Measurements from ENCODE around the gene CCL19. TPM values are rescaled to one million over a fixed set of nuclear protein-coding genes. Genes with fewer than 3 reads are reported as not detected.

The CCL19 gene
- total RNA-seq, 1 donor from 2014 or later: 0.70 TPM

DNA sequence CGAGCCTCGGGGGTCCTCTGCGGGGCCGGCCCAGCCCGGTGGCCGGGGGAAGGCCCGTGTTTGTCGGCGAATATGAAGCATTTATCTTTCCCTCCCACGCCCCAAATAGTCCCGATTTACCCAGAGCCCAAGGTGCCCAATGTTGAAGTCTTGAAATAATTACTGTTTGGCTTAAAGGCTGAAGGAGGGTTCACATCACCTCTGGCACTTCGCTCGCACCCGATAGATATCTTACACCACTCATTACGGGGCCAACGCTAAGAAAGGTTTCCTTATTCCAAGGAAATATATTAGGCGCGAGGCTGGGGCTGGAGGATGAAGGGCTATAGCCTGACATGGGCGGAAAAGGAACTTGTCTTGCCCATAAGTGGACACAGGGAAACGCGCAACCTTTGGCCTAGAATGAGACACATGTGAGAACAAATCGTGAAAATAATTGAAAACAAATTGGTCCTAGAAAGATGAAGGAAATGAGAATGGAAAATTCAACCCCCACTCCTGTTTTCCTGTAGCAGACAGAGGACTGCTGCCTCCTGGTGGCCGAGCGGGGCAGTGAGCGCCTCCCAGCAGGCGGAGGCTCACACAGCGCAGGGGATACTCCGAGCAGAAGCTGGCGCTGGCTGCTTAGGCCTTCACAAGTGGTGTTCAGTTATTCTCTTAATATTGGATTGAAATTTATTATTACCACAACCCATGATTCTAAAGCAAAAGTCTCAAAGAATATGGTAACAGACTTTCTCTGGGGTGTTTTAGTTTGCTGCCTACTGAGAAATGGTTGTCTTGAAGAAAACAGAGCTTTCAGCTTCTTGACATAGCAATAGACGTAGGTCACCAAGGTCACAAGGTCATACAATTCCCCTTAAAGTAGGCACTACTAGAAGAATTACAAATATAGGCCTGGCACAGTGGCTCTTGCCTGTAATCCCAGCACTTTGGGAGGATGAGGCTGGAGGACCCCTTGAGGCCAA, 11.0 kb upstream of the CCL19 start:
- intact Hi-C loops (cut with DNase I): loop anchor here (10.0 kb wide), 1 partner anchor 87 kb away; the partner anchor contains the start of gene RPP25L
- ATAC-seq (ENCODE audit: poor library complexity) (peak; percentile 95), DNase-seq (peak; percentile 93)

DNA sequence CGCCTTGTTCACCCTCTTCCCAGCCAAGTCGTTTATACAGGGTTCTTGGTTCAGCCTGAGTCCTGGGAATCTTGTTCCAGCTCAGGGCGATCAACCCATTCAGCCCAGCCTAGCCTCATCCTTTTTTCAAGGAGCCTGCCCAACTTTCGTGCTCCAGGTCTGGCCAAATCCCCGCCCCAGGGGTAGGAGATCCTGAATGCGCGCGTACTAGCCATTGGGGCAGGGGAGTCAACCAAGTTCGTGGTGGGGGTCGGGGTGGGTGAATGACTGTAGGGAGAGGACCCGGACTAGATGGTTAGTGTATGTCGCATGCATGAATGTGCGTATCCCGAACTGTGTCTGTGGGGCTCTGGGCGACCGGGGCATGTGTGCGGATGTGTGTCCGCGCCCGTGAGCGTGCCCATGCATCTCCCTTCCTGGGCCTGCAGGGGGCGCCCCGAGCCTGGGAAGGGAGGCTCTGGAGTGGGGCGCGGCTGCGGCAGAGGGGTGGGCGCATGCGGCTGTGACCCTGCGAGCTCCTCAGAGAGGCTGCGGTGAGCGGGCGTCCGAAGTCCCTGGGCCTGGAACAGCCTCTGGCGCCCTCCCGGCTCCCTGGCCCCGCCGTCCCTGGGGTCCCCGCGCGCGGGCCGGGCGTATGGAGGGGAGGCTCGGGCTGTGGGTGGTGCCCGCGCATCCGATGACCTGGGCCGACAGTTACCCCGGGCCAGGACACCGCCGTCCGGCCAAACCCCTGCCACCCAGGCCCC, 10.1 kb upstream of the CCL19 start:
- ATAC-seq (ENCODE audit: poor library complexity): peak; percentile 97
- peak; percentile 86 for DNase-seq
- intact Hi-C loops (cut with DNase I): loop anchor here (10.0 kb wide), 1 partner anchor 86 kb away; the partner anchor contains the start of gene RPP25L

DNA sequence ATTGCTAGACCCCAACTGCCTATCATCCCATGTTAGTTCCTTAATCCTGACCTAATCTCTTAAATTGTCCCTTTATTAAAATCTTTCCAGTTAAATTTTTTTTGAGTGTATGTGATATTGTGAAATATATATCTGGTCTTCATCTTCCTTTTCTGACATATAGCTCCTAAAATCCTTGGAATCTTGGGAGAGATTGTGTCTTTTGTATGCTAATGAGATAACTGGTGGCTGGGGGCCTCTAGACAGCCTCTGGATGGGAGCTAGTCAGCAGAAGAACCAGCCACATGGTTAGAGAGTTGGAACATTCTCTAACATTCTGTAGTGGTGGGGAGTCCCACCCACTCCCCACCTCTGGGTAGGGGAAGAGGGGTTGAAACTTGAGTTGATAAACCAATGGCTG, 3.7 kb upstream of the CCL19 start:
- DNase-seq: no peak
- intact Hi-C loops (cut with DNase I): no loop called here
- ATAC-seq (ENCODE audit: poor library complexity): no peak

DNA sequence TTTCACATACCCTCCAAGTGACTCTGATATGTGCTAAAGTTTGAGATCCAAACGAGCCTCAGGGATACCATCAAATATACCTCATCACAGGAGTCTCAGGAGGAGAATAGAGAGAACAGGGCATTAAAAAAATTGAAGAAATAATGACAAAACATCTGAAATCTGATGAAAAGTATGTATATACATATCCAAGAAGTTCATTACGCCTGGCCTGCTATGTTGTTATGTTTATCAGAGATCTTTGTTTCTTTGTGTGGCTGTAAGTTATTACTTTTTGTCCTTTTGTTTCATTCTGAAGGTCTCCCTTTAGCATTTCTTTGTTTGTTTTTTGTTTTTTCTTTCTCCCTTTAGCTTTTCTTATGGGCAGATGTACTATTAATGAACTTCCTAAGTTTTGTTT, 2.5 kb upstream of the CCL19 start:
- intact Hi-C loops (cut with DNase I): no loop called here
- no peak for ATAC-seq (ENCODE audit: poor library complexity)
- no peak for DNase-seq

DNA sequence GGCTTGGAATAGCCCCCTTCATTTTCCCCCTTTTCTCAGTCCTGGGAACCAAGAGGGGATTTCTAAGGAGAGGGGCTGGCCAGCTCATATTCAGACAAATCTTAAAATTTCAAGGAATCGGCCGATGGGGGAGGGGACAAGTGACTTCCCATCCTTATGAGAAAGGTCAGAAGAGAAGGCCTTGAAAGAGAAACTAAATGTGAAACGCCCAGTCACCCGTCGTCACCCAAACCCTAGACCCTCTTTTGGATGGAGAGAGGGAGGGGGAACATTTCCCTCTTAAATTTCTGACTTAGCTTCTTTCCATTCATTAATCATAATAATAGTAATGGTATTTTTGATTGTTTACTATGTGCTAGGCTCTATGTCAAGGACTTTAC, 850 bp upstream of the CCL19 start:
- DNase-seq: no peak
- ATAC-seq (ENCODE audit: poor library complexity): no peak
- intact Hi-C loops (cut with DNase I): no loop called here

DNA sequence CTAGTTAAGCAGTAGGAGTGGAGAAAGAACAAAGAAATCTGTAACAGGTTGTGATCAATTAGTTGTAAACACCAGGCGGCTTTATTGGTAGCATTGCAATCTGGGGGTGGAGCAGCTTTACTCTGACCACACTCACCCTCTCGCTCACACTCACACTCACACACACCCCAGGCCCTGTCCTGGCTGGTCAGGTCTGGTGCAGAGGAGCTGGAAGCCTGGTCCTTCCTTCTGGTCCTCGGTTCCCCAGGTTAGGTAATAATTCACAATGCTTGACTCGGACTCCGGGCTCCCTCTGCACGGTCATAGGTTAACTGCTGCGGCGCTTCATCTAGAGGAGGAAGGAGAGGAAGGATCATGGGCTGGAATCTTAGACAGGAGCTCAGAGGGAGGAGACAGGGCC, 1.6 kb downstream of the CCL19 start:
- no peak for DNase-seq
- intact Hi-C loops (cut with DNase I): no loop called here
- no peak for ATAC-seq (ENCODE audit: poor library complexity)

DNA sequence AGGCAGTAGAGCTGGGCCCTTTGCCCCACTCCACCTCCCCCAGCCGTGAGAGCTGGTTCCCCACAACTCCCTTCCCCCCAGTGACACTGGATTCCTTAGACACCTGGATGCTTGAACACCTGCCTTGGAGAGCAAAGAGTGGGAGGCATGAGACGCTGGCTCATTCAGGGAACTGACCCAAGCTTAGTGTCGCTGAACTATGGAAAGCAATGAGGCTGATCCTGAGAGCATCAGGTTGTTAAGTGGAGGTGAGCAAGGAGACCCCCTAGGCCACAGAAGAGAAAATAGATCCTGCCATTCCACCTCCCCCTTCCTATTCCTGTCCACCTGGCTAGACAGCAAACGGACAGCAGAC, 2.0 kb downstream of the CCL19 start:
- intact Hi-C loops (cut with DNase I): no loop called here
- ATAC-seq (ENCODE audit: poor library complexity) (no peak), DNase-seq (no peak)

DNA sequence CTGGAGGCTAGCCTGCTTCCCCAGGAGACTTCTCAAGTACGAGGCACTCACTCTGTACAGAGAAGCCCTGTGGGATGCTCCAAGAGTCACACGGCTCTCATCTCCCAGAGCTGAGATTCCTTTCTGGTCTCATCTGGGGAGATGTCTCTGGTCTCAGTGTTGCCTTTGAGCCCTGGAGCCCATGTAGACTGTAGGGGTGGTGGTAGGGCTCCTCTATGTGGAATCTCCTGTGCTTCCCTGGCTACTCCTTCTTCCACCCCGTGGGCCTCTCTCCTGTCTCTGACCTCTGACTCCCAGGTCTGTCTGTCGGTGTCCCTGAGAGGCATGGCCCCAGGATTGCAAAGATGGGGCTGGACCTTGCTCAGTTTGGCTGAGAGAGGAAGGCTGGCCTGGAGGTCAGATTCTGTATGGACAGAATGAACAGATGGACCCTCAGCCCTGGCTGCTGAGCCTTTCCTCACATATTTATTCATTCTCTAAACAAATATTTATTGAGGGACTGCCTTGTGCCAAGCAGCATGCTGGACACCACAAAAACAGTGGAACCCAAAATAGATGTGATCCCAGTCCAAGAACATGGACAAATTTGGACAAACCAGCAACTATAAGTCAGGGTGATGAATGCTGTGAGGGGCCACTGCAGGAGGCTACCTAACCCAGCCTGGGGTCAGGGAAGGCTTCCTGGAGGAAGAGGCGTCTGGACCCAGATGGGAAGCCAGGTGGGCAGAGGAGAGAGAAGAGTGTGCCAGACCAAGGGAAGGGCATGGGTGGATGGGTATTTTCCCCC, 2.6 kb downstream of the CCL19 start:
- no peak for ATAC-seq (ENCODE audit: poor library complexity)
- intact Hi-C loops (cut with DNase I): no loop called here

DNA sequence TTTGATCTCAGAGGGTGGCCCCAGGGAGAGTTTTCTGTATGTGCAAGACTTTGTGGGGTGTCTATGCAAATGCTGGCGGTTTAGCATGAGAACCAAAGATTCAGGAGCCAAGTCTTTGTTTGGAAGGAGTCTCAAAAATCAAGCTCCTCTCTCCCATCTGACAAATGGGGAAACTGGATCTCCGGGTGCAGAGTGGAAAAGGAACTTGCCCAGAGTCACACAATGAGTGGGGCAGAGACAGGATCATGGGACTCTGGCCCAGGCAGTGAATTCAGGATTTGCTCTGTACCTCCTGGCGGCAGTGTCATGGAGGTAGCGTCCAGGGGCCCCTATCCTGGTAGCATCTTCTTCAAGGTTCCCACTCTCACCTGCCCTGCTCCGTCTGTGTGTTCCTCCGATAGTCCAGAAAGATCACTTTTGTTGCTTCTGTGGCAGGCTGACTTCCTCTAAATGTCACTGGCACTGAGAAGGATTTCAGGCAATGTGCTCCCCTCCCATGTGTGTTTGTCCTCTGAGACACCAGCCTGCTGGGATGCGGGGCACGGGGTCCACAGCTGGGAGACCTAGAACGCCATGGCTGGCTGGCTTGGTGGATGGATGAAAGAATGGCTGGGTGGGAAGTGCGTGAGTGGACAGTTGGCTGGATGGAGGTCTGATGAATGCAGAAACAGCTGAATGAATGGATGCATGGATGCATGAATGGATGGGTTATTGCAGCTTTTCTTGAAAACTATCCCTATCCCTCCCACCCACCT, 3.6 kb downstream of the CCL19 start:
- no peak for ATAC-seq (ENCODE audit: poor library complexity)
- DNase-seq: no peak
- intact Hi-C loops (cut with DNase I): no loop called here

More for the DNA sequence above, 2.6 kb downstream of the CCL19 start:
- no peak for DNase-seq

DNA sequence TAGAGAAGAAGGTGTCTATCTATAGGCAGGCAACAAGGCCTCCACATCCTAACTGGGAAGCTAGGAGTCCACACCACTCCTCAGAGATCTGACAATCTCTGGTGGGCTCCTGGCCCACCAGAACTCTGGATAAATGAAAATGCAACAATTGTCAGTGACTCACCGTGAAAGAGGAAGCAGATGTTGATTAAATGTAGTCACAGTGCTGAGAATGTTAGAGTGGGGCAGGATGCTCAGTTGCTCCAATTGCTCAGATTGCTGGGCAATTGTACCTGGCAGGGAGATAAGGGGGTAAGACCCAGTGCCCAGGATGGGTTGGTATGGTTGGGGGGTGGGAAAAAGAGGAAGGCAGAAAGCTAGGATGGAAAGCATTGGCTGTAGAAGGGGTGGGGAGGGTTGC, 4.3 kb downstream of the CCL19 start:
- DNase-seq: no peak
- intact Hi-C loops (cut with DNase I): no loop called here
- ATAC-seq (ENCODE audit: poor library complexity): no peak

DNA sequence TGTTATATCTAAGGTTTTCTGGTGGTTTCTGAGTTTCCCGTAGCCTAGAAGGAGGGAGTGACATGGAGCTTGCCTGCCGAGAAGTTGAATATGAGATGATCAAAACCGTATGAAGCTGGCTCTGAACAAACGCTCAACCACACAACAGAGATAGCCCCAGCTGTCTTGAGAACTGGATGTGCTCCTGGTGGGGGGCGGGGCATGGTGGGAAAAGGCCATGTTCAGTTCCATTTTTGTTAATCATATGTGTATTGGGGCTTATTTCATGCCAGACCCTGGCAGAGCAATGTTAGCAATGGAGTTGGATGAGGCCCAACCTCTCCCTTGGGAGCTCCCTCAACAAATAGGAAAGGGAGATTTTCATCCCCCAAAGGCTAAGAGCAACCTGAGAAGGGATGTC, 4.8 kb downstream of the CCL19 start:
- intact Hi-C loops (cut with DNase I): no loop called here
- DNase-seq: peak; percentile 58
- peak; percentile 39 for ATAC-seq (ENCODE audit: poor library complexity)

DNA sequence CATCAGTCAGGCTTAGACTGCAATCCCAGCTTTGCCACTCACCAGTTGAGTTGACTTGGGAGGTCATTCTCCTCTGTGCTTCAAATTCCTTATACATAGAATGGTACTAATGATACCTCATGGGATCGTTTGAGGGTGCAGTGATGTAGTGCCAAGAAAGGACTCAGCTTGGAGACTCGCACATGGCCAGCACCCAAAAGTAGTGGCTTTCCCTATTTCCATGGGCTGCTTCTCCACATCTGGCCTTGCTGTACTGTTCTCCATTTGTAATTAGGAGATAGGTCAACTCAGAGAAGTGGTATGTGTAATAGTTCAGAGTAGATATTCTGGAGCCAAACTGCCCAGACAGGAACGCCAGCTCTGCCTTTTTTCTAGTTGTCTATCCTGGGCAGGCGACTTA, 5.5 kb downstream of the CCL19 start:
- intact Hi-C loops (cut with DNase I): no loop called here

DNA sequence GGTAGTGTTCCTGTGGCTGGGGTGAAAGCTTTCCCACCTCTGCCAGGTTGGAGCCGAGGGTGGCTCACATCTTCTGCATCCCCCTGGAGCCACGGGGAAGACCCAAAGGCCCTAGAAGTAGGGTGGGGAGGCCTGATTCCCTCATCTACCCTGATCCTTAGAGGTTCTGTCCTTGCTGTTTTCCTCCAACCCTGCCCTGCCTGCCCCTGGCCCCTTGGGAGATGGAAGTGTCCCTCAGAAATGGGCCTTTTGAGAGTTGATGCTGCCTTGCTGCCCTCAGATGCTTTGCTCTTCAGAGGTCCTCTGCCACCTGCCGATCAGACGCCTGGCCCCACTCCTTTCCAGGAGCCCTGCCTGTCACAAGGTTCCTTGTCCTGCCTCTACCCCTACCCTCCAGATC, 6.3 kb downstream of the CCL19 start:
- intact Hi-C loops (cut with DNase I): no loop called here
- ATAC-seq (ENCODE audit: poor library complexity) (no peak), DNase-seq (no peak)

More for the DNA sequence above, 5.5 kb downstream of the CCL19 start:
- DNase-seq (no peak), ATAC-seq (ENCODE audit: poor library complexity) (no peak)

DNA sequence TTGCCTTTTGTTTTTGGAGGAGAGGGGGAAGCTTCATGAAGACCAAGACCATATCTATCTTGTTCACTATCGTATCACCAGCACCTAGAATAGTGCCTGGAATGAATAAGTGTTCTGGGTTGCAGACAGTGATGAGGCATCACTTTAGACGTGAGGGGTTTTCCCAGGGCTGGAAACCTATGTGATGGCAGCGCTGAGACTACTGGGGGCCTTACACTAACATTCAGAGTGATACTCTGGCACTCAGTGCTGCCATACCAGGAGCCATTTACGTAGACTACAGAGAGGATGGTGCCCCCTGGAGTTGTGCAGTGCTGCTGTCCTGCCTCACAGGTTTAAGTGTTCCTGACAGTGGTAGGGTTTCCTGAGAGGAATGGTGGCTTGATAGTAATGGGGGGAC, 6.9 kb downstream of the CCL19 start:
- DNase-seq (no peak), ATAC-seq (ENCODE audit: poor library complexity) (no peak)
- intact Hi-C loops (cut with DNase I): no loop called here

DNA sequence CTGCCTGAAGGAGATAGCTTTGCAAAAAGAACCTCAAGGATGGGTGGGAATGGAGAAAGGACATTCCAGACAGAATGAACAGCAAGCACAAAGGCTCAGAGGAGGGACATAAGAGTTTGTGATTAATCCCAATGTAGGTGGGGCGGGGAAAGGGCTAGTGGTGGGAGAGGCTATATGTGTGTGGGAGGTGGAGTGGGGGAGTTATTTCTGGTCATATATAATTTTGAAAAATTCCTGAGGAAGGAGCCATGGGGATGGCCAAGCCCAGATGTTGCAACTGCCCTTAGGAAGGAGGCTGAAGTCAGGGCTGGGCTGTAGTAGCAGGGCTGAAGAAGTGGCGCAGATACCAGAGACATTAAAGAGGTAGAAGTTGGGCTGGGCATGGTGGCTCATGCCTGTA, 15.2 kb downstream of the CCL19 start:
- ATAC-seq (ENCODE audit: poor library complexity) (no peak), DNase-seq (no peak)
- intact Hi-C loops (cut with DNase I): no loop called here

DNA sequence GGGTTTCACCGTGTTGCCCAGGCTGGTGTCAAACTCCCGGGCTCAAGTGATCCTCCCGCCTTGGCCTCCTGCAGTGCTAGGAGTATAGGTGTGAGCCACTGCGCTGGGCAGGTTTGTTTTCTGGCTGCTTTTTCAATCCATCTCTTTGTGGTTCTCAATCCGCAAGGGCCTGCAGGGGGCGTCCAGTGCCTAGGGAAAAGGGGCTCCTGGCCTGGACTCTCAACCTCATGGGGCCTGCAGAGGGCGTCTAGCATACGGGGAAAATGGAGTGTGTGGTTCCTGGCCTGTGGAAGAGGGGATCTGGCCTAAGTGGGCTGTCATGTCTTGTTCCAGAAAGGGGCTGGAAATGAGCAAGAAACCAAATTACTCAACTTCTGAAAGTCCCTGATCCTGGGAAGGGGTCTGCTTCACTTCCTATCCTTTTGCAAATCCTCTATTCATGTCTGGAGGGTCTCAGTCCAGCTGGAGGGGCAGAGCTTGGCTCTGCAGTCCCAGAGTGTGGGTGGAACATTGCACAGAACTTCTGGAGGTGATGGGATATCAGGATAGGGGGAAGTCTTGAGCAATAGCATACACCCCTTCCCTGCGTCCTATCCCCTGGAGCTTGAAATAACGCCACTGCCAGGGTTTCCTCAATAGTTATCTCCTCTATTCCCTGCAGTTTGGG, 15.9 kb downstream of the CCL19 start:
- DNase-seq (peak; percentile 74), ATAC-seq (ENCODE audit: poor library complexity) (no peak)
- intact Hi-C loops (cut with DNase I): no loop called here

DNA sequence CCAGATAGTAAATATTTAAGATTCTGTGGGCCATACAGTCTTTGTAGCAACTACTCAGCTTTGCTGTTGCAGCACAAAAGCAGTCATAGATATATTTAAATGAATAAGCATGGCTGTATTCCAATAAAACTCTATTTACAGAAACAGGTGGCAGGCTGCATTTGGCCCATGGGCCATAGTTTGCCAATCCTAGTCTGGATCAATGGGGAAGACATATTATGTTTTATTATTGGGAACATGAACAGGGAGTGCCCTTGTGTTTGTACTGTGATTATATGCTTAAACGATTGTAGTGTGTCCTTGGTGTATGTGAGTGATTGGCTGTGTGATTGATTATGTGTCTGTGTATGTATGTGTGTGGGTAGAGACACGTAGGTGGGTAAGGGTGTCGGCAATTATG, 16.6 kb downstream of the CCL19 start:
- DNase-seq (no peak), ATAC-seq (ENCODE audit: poor library complexity) (no peak)
- intact Hi-C loops (cut with DNase I): no loop called here

DNA sequence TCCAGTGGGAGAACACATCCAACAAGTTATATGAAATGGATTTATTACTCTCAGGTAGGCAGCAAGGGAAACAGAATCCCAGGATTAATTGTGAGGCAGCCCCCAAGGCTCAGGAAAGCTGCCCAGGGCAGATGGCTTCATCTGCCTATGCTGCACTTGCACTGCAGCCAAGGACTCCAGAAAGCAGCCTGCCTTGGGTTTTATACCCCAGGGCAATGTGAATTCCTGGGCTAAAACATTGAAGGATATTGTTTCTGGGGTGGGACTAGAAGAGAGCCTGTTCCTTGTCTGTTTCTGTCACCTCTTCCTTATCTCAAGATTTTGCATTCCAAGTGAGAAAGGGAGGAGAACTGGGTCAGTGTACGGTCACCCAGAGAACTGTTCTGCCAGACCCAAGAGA, 19.8 kb downstream of the CCL19 start:
- ATAC-seq (ENCODE audit: poor library complexity): no peak
- no peak for DNase-seq
- intact Hi-C loops (cut with DNase I): no loop called here
